Measurements from ENCODE around the gene OXER1. TPM values are rescaled to one million over a fixed set of nuclear protein-coding genes. Genes with fewer than 3 reads are reported as not detected.
A peak's percentile ranks its signal among the peaks of the same experiment; 100 is the strongest.

The OXER1 gene
- total and polyA plus RNA-seq, 9 of the 15 experiments (the other 6 are each of a cell fraction or from before 2014, with no cell fraction given) = not detected

- TF ChIP-seq, protein P1, sequence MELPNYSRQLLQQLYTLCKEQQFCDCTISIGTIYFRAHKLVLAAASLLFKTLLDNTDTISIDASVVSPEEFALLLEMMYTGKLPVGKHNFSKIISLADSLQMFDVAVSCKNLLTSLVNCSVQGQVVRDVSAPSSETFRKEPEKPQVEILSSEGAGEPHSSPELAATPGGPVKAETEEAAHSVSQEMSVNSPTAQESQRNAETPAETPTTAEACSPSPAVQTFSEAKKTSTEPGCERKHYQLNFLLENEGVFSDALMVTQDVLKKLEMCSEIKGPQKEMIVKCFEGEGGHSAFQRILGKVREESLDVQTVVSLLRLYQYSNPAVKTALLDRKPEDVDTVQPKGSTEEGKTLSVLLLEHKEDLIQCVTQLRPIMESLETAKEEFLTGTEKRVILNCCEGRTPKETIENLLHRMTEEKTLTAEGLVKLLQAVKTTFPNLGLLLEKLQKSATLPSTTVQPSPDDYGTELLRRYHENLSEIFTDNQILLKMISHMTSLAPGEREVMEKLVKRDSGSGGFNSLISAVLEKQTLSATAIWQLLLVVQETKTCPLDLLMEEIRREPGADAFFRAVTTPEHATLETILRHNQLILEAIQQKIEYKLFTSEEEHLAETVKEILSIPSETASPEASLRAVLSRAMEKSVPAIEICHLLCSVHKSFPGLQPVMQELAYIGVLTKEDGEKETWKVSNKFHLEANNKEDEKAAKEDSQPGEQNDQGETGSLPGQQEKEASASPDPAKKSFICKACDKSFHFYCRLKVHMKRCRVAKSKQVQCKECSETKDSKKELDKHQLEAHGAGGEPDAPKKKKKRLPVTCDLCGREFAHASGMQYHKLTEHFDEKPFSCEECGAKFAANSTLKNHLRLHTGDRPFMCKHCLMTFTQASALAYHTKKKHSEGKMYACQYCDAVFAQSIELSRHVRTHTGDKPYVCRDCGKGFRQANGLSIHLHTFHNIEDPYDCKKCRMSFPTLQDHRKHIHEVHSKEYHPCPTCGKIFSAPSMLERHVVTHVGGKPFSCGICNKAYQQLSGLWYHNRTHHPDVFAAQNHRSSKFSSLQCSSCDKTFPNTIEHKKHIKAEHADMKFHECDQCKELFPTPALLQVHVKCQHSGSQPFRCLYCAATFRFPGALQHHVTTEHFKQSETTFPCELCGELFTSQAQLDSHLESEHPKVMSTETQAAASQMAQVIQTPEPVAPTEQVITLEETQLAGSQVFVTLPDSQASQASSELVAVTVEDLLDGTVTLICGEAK (IDR thresholded peaks at IDR 0.05) = peak; percentile 90
- TF ChIP-seq, protein P1 (CRISPR knock-in tag; IDR thresholded peaks at IDR 0.05) = no peak
- TF ChIP-seq USF1 (CRISPR knock-in tag; IDR thresholded peaks at IDR 0.05) (peak; percentile 62; the same call in 1 of the 2 replicates), CC2D1A (IDR thresholded peaks at IDR 0.05) (no peak), ZNF561 (CRISPR knock-in tag; conservative IDR thresholded peaks at IDR 0.05) (no peak), CAMTA2 (CRISPR knock-in tag; conservative IDR thresholded peaks at IDR 0.05) (no peak), NFE2L1 (tag; IDR thresholded peaks at IDR 0.05; ENCODE audit: borderline replicate concordance, low read depth) (no peak), TBP (optimal IDR thresholded peaks at IDR 0.05; ENCODE audit: low read depth, low read length) (peak; percentile 100), PHF21A (IDR thresholded peaks at IDR 0.05; ENCODE audit: borderline replicate concordance, low read depth) (0 out of 2 replicates have a peak, but pooled peaks have one; percentile 63)
Measured at GRCh38 chr2:42810121-42810970, 46.4 kb upstream of the OXER1 start (continued).
